Mucosa of rectum (tissue), 2 donors: ENCODE results near the gene RAB20.
A peak's percentile ranks its signal among the peaks of the same experiment; 100 is the strongest.

ENCODE experiments used
- H3K27ac ChIP-seq, 2 donors: one replicate each; pipeline ENCODE4 v1.7.0; 2013; ENCODE audit warnings: inconsistent platforms in 2 of 2, low read depth in 2 of 2, low read length in 2 of 2
- H3K27me3 ChIP-seq, 2 donors: one replicate each; pipeline ENCODE4 v1.7.0; 2013; ENCODE audit warnings: low read length in 2 of 2; ENCODE audit not compliant: control insufficient read depth in 2 of 2, insufficient read depth in 2 of 2
- H3K36me3 ChIP-seq, 2 donors: one replicate each; pipeline ENCODE4 v1.7.0; 2013; ENCODE audit warnings: low read length in 2 of 2; ENCODE audit not compliant: control insufficient read depth in 2 of 2, insufficient read depth in 2 of 2
- H3K4me1 ChIP-seq, 2 donors: one replicate each; pipeline ENCODE4 v1.7.0; 2013; ENCODE audit warnings: low read length in 2 of 2, mild to moderate bottlenecking in 1 of 2; ENCODE audit not compliant: control insufficient read depth in 2 of 2, insufficient read depth in 2 of 2
- H3K4me3 ChIP-seq, 2 donors: one replicate each; pipeline ENCODE4 v1.7.0; 2013; ENCODE audit warnings: low read length in 2 of 2
- H3K9ac ChIP-seq, 2 donors: one replicate each; pipeline ENCODE4 v1.7.0; 2013; ENCODE audit warnings: low read length in 2 of 2, low read depth in 1 of 2, mild to moderate bottlenecking in 1 of 2
- H3K9me3 ChIP-seq, 2 donors: one replicate each; pipeline ENCODE4 v1.7.0; 2013; ENCODE audit warnings: low read length in 2 of 2; ENCODE audit not compliant: control insufficient read depth in 2 of 2
- donor health status: healthy.
- donor health status: Normal muscosa, but diverticular disease.

RAB20 gene

DNA sequence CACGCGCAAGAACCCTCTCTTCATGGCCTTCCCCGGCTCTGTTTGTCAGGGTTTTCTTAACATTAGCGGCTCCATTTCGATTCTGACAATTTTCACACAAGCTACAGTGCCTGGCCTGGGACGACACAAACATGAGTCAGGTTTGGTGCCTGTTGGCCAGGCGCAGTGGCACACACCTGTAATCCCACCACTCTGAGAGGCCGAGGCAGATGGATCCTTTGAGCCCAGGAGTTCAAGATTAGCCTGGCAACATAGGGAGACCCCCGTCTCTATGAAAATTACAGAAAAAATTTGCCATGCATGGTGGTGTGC is 1.9 kb upstream of the RAB20 start:
- H3K36me3 ChIP-seq: no peaks in the 10 kb centered on the region
- H3K27ac ChIP-seq: no peak overlapping the region
- no peaks in the 10 kb centered on the region for H3K27me3 ChIP-seq
- peak overlapping the region; percentile 81 to 90 for H3K4me3 ChIP-seq
- no peaks in the 10 kb centered on the region for H3K9me3 ChIP-seq
- peak overlapping the region in 1 of 2 donors; percentile 24 for H3K9ac ChIP-seq
- peaks cover 14 to 31% of the 10 kb centered on the region in 2 donors for H3K4me1 ChIP-seq

DNA sequence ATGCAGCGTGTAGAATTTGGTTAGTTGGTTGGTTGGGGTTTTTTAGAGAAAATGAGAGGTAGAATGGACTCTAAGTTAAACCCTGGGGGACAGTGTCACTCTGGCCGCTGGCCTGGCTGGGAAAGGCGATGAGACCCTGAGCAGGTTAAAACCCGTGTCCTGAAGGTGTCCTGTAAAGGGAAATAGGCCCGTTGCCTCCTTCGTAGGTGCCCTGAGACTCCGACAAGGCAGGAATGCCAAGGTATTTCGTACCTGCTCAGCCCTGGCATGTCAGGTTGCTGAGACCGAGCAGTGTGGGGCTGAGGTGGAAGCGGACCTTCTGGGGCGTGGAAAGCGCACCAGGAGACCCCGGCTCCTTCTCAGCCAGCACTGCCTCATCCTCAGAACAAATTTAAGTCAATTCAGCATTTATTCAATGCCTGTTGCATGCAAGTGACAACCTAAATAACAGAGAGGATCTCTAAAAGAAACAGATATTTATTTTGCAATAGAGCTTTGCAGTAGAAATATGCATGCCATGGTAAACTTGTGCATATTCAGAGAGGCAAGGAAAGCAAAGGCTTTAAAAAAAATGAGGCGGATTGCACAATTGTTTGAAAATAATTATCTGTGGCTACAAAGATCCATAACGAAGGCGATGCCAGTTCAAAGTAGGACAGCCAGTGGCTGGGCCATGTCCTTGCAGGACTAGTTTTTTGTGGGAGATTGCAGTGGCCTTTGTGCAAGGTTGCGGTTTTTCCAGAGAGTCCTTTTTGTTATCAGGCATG is 1.4 kb upstream of the RAB20 start:
- H3K27ac ChIP-seq: peak overlapping the region; percentile 89 to 97
- peak overlapping the region; percentile 81 to 90 for H3K4me3 ChIP-seq
- H3K4me1 ChIP-seq: peaks cover 14 to 34% of the 10 kb centered on the region in 2 donors
- H3K9ac ChIP-seq: peak overlapping the region; percentile 24 to 90
- H3K27me3 ChIP-seq: no peaks in the 10 kb centered on the region
- no peaks in the 10 kb centered on the region for H3K36me3 ChIP-seq
- H3K9me3 ChIP-seq: no peaks in the 10 kb centered on the region

DNA sequence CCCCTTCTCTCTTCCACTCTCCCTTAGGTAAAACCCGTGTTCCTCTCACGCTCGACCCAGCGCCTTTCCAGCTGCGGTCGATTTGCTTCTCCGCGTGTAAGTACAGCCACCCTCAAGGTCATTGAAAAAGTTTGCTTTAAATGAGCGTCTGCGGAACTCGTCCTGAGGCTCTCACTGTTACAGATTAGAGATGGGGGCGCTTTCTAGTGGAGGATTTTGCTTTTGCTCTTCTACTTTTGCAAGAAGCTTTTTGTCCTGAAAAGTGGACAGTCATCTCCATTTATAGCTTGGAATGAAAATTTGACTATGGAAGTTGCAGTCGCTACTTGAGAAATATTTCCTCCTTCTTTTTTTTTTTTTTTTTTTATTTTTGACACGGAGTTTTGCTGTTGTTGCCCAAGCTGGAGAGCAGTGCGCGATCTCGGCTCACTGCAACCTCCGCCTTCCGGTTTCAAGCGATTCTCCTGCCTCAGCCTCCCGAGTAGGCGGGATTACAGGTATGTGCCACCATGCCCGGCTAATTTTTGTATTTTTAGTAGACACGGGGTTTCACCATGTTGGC is 595 bp upstream of the RAB20 start:
- no peaks in the 10 kb centered on the region for H3K9me3 ChIP-seq
- H3K9ac ChIP-seq: peak overlapping the region; percentile 82 to 90
- peaks cover 0 to 3% of the 10 kb centered on the region in 2 donors for H3K36me3 ChIP-seq
- H3K27me3 ChIP-seq: no peaks in the 10 kb centered on the region
- peaks cover 14 to 38% of the 10 kb centered on the region in 2 donors for H3K4me1 ChIP-seq
- H3K27ac ChIP-seq: peak overlapping the region; percentile 89 to 97
- H3K4me3 ChIP-seq: peak overlapping the region; percentile 81 to 90

DNA sequence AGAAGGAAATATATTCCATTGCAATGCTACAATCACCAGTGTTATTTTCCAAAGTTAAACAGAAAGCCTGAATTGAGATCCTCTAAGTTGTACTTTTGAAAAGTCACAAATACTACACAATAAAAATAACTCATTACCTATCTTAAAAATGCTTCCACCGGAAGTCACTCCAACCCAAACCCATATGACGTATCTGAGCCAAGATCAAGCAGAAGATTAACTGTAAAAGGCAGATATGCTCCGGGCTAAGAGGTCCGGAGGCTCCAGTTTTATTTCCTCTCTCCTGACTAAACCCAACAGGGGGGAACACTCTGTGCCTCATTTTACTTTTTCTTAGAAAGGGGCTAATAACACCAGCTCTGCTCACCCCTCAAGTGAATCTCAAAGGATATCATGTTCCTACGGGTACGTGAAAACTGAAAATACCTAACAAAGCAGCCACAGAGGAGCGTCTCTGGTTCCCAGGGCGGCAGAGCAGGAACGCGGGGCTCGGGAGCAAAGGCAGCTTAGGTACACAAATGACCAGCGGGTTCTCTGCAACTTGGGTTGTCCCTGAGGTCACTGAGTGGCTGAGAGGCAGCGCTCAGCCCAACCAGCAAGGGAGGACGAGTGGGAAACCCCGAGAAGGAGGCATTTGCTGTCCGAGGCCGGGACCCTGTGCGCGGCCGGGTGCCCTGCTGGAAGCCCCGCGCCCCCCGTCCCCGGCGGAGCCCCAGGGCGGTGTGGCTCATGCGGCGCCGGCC is 750 bp downstream of the RAB20 start:
- H3K4me3 ChIP-seq: peak overlapping the region; percentile 75 to 89
- peak overlapping the region; percentile 89 to 97 for H3K27ac ChIP-seq
- H3K9me3 ChIP-seq: no peaks in the 10 kb centered on the region
- peaks cover 21 to 51% of the 10 kb centered on the region in 2 donors for H3K4me1 ChIP-seq
- H3K27me3 ChIP-seq: no peaks in the 10 kb centered on the region
- peak overlapping the region; percentile 89 to 94 for H3K9ac ChIP-seq
- H3K36me3 ChIP-seq: peaks cover 3 to 4% of the 10 kb centered on the region in 2 donors

DNA sequence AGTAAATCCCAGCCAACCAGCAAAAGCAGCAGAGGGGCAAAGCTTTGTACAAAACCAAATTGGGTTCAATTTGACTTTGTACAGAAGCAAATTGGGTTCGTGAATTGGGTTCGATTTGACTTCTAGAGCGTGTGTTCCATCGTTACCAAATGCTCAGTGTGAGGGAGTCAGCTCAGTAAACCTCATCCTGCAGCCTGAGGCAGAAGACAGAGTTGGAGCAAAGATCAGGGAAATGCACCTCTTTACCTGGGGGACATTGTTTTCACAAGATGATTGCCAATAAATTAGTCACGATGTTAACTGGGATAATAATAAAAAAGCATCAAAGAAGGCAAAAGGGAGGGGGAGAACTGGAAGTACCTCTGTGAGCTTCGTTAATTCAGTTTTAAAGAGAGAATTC is 1.5 kb downstream of the RAB20 start:
- H3K9me3 ChIP-seq: no peaks in the 10 kb centered on the region
- H3K36me3 ChIP-seq: peaks cover 4 to 5% of the 10 kb centered on the region in 2 donors
- H3K4me1 ChIP-seq: peaks cover 28 to 55% of the 10 kb centered on the region in 2 donors
- H3K4me3 ChIP-seq: peak overlapping the region; percentile 75 to 89
- peak overlapping the region; percentile 89 to 97 for H3K27ac ChIP-seq
- no peaks in the 10 kb centered on the region for H3K27me3 ChIP-seq
- H3K9ac ChIP-seq: peak overlapping the region; percentile 89 to 94

DNA sequence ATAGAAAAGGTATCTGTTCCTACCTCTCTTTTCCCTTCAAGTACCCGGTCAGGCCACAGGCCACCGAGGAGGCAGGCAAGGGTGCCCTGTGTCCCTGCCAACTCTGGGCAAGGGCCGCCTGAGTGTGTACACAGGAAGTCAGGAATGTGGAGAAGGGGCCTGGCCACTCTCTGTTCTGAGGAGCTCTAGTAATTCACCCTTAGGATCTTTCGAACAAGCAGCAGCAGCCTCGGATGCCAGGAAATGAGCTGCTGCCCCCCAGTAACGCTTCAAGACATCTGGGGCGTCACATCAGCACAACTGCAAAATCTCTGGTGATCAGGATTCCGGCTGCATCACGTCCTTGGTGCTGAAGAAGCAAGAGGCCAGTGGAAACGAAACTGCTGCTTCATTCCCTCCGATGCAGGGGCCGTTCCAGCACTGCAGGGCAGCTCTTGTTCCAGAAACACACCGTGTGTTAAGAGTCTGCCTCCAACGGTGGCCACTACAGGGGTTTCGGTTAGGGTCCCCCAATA is 2.0 kb downstream of the RAB20 start:
- Histone ChIP-seq H3K36me3 (peaks cover 4 to 7% of the 10 kb centered on the region in 2 donors), H3K9me3 (no peaks in the 10 kb centered on the region), H3K27ac (peak overlapping the region; percentile 89 to 97), H3K9ac (peak overlapping the region; percentile 89 to 94), H3K4me1 (peaks cover 28 to 57% of the 10 kb centered on the region in 2 donors), H3K4me3 (peak overlapping the region; percentile 75 to 89), H3K27me3 (no peaks in the 10 kb centered on the region)

DNA sequence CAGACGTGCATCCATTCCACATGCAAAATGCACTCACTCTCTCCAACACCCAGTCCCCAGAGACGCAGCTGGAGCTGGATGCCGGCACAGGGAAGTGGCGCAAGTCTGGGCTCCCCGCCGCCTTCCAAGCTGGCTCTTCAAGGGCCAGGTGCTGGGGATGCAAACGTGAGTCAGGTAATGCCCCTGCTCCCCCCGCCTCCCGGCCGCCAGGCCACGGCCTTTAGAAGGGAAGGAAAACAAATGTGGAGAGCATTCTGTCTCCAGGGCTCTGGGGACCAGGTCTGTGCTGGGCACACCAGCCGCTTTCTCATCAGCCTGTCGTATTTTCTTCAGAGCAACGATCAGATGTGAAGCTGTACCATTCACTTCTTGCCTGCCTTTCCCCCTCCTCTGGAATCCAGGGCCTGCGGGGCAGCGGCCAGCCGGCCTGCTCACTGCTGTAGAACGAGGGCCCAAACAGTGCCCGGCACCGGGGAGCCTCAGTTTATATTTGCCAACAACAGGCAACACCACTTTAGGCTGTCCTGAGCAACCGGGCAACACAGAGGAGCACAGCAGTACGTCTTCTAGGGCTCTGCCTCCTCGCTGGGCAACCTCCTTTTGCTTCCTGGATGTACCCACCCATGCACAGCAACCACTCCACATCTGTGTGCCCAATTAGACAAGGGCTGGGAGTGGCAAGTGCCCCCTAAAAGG is 3.8 kb downstream of the RAB20 start:
- H3K27ac ChIP-seq: peak overlapping the region in 1 of 2 donors; percentile 9
- H3K9ac ChIP-seq: no peak overlapping the region

DNA sequence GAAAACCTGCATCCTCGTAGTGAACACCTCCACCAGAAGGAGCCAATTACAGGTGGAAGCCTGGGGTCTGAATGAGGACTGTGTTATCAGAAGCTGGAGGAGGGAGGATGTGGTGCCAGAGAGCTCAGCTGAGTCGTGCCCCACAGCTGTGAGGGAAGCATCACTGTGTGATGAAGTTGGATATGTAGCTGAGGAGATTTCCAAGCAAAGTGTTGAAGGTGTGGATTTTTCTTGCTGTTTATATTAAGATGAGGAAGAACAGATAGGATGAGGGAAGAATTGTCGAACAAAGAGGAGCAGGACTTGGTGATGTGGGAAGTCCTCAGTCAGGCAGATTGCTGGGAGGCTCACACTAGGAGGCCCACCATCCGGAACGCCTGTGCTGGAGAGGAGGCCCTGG is 4.4 kb downstream of the RAB20 start:
- no peaks in the 10 kb centered on the region for H3K27me3 ChIP-seq
- peaks cover 4 to 7% of the 10 kb centered on the region in 2 donors for H3K36me3 ChIP-seq
- H3K9me3 ChIP-seq: no peaks in the 10 kb centered on the region
- peak overlapping the region in 1 of 2 donors; percentile 9 for H3K27ac ChIP-seq
- no peak overlapping the region for H3K4me3 ChIP-seq
- peaks cover 20 to 45% of the 10 kb centered on the region in 2 donors for H3K4me1 ChIP-seq
- no peak overlapping the region for H3K9ac ChIP-seq

More for the DNA sequence above, 3.8 kb downstream of the RAB20 start:
- H3K27me3 ChIP-seq: no peaks in the 10 kb centered on the region
- H3K4me1 ChIP-seq: peaks cover 23 to 48% of the 10 kb centered on the region in 2 donors
- peaks cover 4 to 7% of the 10 kb centered on the region in 2 donors for H3K36me3 ChIP-seq
- H3K9me3 ChIP-seq: no peaks in the 10 kb centered on the region
- H3K4me3 ChIP-seq: peak overlapping the region in 1 of 2 donors; percentile 22

DNA sequence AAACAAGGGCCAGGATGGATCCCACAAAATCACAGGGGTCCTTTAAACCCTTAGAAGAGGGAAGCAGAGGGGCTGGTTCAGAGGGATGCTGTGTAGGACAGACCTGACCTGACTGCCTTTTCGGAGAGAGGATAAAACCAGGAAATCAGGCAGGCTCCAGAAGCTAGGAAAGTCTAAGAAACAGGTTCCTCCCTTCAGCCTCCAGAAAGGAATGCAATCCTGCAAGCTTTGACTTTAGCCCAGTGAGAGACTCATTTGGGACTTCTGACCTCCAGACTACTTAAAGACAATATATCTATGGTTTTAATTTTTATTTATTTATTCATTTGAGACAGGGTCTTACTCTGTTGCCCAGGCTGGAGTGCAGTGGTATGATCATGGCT is 5.3 kb downstream of the RAB20 start:
- peak overlapping the region; percentile 69 to 87 for H3K27ac ChIP-seq
- H3K27me3 ChIP-seq: no peaks in the 10 kb centered on the region
- peak overlapping the region; percentile 20 to 22 for H3K4me3 ChIP-seq
- H3K4me1 ChIP-seq: peaks cover 20 to 48% of the 10 kb centered on the region in 2 donors
- H3K36me3 ChIP-seq: peaks cover 4 to 7% of the 10 kb centered on the region in 2 donors
- no peaks in the 10 kb centered on the region for H3K9me3 ChIP-seq
- peak overlapping the region; percentile 32 to 67 for H3K9ac ChIP-seq
